ENCODE measurements around the gene FANCG.
A peak's percentile ranks its signal among the peaks of the same experiment; 100 is the strongest.

Gene FANCG

GRCh38 chr9:35057271-35057620, 22.5 kb downstream of the FANCG start:
- DNase-seq (ENCODE audit: insufficient read length, low spot score), result no peak
- no peak for FAIRE-seq
- TF ChIP-seq, protein P1, sequence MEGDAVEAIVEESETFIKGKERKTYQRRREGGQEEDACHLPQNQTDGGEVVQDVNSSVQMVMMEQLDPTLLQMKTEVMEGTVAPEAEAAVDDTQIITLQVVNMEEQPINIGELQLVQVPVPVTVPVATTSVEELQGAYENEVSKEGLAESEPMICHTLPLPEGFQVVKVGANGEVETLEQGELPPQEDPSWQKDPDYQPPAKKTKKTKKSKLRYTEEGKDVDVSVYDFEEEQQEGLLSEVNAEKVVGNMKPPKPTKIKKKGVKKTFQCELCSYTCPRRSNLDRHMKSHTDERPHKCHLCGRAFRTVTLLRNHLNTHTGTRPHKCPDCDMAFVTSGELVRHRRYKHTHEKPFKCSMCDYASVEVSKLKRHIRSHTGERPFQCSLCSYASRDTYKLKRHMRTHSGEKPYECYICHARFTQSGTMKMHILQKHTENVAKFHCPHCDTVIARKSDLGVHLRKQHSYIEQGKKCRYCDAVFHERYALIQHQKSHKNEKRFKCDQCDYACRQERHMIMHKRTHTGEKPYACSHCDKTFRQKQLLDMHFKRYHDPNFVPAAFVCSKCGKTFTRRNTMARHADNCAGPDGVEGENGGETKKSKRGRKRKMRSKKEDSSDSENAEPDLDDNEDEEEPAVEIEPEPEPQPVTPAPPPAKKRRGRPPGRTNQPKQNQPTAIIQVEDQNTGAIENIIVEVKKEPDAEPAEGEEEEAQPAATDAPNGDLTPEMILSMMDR (IDR thresholded peaks at IDR 0.05; ENCODE audit: insufficient read depth, missing control alignments), result no peak

- TF ChIP-seq, protein P1 (IDR thresholded peaks at IDR 0.05; ENCODE audit: insufficient read depth, missing control alignments), result no peak
- DNase-seq (ENCODE audit: insufficient read length, low spot score) (no peak), FAIRE-seq (no peak)
Measured at GRCh38 chr9:35056571-35057270, 23.0 kb downstream of the FANCG start.

DNA sequence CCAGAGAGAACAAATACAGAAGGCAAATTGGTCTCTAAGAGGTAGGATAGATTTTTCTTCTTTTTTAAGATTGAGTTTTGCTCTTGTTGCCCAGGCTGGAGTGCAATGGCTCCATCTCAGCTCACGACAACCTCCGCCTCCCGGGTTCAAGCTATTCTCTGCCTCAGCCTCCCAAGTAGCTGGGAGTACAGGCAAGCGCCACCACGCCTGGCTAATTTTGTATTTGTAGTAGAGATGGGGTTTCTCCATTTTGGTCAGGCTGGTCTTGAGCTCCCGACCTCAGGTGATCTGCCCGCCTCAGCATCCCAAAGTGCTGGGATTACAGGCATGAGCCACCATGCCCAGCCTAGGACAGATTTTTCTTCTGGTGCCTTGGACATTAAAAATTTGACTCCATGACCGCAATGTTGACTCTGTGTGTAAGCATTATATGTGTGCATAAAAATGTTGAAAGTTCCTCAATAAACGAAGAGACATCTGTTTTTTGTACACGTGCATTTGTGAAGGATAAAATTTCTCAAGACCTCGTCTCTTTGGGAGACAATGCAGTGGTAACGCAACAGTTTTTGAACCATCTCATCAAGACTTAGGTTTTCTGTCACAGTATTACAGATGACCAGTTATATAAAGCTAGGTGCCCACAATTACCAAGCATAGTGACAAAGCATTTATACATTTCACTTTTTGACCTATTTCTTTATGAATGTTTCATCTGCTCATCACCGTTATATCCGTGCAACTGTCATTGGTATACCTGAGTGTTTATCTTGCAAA, 24.7 kb downstream of the FANCG start:
- TF ChIP-seq, protein P1 (IDR thresholded peaks at IDR 0.05; ENCODE audit: insufficient read depth, missing control alignments), result no peak
- DNase-seq (ENCODE audit: insufficient read length, low spot score) (no peak), FAIRE-seq (no peak)

GRCh38 chr9:35054185-35054835, 25.4 kb downstream of the FANCG start:
- DNase-seq (ENCODE audit: insufficient read length, low spot score), result no peak
- no peak for FAIRE-seq
- TF ChIP-seq, protein P1 (IDR thresholded peaks at IDR 0.05; ENCODE audit: insufficient read depth, missing control alignments), result no peak

DNA sequence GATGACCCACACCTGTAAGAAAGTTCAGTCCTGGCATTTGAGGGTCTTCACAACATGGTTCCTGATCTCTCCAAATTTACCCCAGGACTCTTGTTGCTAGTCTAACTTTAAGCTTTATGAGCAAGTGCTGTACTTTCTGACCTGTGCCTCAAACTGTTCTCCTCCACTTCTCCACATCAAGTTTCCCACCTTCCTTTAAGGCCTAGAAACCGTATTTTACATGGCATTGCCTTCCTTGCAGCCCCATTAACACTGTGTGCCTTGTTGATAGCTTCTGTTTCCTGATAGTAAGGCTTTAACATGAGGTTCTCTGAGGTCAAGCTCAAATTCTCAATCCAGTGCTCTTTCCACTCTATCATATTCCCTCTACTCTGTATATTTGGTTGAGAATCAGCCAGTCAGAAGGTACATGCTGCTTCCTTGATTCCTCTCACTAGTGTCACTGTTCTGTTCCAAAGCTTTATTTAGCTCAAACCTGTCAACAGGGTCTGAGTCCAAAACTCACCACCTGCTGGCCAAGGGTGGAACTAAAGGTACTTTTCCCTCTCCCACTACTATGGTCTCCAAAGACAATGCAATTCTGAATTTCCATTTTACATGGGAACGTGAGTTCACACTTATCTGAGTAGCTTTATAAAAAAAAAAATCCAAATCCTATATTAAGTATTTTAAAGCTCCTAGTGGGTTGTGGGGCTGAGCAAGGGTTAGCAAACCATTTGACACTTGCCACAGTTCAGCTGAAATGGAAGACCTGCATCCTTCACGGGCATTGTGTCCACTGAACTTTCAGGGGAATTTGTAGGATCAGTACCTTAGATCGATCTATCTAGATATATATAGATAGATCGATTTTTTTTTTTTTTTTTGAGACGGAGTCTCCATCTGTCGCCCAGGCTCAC, 28.4 kb downstream of the FANCG start:
- FAIRE-seq, result no peak
- DNase-seq (ENCODE audit: insufficient read length, low spot score), result no peak

GRCh38 chr9:35048511-35048910, 31.2 kb downstream of the FANCG start:
- DNase-seq (ENCODE audit: insufficient read length, low spot score), result no peak
- TF ChIP-seq, protein P1 (IDR thresholded peaks at IDR 0.05; ENCODE audit: insufficient read depth, missing control alignments), result no peak
- FAIRE-seq, result no peak

More for the DNA sequence above, 28.4 kb downstream of the FANCG start:
- TF ChIP-seq, protein P1 (IDR thresholded peaks at IDR 0.05; ENCODE audit: insufficient read depth, missing control alignments), result peak; percentile 44

Data from D721Med (cell line).